ENCODE data around the gene ACAA1.

The ACAA1 gene

DNA sequence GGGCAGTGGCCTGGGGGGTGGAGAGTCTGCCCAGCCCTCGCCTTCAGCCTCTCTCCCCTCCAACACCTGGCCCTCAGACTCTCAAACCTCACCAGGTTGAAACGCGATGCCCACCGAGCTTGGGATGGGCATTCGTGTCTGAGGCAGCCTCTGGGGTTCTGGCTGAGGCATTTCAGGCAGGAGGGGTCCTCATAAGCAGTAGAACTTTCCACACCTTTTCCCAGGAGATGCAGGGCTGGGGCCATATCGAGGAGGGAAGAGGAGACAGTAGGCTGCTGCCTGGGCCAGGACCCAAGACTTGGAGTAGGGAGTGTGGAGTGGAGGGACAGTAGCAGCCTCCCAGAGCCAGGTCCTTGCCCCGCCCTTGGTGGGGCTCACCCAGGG is 24.6 kb downstream of the ACAA1 start:
- no peak for TF ChIP-seq ZNF274 (IDR thresholded peaks at IDR 0.05; ENCODE audit: low read depth, low read length)
- H3K4me3 ChIP-seq (ENCODE audit: low read length) = no peak overlapping the region

DNA sequence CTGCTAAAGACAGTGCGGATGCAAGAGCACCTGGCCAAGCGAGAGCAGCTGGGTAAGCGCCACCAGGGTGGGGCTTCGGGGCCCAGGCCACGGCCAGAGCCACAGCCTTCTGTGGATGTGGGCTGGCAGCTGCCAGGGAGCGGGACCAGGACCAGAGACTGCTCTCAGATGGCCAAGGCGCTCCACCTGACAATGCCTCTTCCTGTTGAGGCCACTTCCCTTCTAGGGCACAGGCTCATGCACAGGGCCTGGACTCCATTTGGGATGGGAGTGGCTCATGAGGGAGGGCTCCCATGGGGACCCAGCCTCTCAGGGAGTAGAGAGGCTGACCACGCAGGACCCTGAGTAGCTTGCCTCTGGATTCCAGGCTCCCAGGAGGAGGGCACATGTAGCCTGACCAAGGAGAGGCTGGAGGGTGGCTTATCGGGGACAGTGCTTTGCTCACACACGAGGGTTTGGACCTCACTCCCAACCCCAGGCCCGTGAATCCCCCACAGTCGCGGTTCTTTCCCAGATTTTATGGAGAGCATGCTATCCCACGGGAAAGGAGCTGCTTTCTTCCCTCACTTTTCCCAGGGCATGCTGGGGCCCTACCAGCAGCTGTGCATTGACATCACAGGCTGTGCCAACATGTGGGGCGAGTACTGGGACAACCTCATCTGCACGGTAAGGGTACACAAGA is 25.1 kb downstream of the ACAA1 start:
- no peak overlapping the region for H3K4me3 ChIP-seq (ENCODE audit: low read length)
- TF ChIP-seq ZNF274 (IDR thresholded peaks at IDR 0.05; ENCODE audit: low read depth, low read length) = no peak

DNA sequence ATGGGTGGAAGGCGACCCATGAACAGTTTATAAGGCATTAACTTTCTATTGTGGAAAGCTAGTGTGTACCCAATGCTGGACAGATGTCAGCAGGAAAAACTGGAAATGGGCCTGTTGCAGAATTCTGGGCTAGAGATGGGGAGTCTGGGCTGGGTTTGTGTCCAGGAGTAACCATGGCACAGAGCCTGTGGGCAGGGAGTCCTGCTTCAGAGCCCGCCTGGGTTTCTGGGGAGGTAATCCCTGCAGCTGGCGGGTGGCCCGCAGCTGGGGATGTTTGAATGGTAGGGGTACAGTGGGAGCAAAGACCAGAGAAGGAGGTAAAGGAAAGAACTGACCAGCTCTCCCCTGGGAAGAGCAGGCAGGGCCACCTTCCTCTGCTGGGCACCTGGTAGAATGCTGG is 25.7 kb downstream of the ACAA1 start:
- TF ChIP-seq ZNF274 (IDR thresholded peaks at IDR 0.05; ENCODE audit: low read depth, low read length) = no peak
- H3K4me3 ChIP-seq (ENCODE audit: low read length) = no peak overlapping the region

DNA sequence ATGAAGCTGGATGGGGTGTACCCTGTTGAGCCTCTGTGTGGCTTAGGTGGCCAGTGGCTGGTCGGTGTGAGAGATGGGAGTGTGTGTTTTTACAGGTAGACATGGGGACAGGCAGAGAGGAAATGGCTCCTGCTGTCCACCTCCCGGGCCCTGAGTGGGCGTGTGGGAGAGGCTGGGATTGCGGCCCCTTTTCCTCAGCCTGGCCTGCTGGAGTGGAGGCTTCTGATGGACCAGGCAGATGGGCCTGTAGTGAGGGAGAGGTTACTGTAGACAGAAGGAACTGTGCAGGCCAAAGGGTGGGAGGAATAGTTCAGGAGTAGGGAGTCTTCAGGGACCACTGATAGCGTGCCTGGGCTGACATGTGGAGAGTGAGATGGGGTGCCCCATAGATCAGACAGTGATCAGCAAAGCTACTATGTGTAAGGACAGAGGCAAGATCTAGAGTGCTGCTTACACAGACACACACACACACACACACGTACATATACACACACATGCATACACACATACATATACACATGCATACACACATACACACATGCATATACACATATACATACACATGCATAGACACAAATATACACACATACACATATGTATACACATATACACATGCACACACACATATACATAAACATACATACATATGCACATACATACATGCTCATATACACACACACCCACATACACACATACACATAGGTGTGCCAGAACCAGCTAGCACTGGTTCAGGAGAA is 26.4 kb downstream of the ACAA1 start:
- no peak overlapping the region for H3K4me3 ChIP-seq (ENCODE audit: low read length)
- no peak for TF ChIP-seq ZNF274 (IDR thresholded peaks at IDR 0.05; ENCODE audit: low read depth, low read length)

DNA sequence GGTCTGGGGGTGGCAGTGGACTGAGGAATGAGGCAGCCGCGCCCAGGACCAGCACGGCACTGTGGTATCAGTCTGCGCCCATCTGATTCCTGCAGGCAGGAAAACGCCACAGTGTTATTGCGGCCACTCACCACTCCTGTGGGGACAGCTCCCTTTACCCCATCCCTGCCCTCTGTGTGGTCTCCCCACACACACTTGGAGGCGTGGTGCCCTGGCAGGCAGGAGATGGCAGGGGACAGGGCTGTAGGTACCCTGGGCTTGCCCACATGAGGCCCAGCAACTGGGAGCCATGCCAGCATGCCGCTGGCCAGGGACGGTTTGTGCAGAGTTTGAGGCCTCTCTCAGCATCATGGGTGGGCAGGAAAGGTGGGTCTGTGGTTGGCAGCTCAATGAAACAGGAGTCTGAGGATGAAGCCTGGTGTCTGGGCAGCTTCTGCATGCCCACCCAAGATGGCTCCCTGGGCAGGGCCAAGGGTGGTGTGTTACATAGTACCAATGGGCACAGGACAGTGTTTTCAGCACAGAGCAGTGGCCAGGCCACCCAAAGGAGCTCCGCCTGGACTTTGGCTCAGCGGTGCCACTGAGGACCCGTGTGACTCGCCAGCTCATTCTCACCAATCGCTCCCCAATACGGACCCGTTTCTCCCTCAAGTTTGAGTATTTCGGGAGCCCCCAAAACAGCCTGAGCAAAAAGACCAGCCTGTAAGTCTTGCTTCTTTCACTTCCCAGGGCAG is 27.2 kb downstream of the ACAA1 start:
- H3K4me3 ChIP-seq (ENCODE audit: low read length) = no peak overlapping the region
- no peak for TF ChIP-seq ZNF274 (IDR thresholded peaks at IDR 0.05; ENCODE audit: low read depth, low read length)

DNA sequence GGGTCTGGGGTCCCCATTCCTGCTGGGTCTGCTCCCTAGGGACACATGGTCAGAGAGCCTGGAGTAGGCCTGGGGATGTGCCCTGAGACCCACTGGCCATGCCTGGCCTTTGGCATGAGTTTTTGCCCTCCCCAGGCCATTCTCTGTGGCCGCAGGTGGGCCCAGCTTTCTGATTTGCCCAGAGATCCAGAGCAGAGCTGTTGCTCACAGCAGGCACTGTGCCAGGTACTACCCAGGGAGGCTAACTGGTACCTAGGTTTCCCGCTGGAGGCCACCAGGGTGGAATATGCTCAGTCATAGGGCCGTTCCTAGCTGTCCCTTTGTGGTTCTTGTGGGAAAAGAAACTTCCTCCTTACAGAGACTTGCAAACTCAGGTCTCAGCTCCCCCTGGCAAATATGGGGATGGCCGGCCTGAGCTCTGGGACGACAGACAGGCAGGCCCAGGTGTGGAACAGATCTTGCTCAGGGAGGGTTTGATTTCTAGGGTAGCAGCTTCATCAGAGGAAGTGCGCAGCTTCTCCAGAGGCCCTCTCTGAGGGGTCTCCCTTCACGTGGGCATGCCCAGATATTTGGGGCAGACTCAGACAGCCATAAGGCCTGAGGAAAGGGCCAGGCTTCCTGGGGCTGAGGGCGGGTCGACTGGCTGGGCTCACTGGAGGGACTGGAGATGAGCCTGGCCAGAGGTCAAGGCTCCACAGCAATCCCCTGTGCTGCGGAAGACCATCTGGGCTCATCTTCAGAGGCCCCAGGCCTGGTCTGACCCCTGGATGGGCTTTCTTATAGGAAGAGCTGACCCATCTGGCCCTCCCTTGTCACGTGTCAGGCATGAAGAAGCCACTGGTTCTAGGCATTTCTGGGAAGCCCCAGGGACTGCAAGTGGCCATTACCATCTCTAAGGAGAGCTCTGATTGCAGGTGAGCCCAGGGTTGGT is 28.0 kb downstream of the ACAA1 start:
- H3K4me3 ChIP-seq (ENCODE audit: low read length) = no peak overlapping the region
- TF ChIP-seq ZNF274 (IDR thresholded peaks at IDR 0.05; ENCODE audit: low read depth, low read length) = no peak

DNA sequence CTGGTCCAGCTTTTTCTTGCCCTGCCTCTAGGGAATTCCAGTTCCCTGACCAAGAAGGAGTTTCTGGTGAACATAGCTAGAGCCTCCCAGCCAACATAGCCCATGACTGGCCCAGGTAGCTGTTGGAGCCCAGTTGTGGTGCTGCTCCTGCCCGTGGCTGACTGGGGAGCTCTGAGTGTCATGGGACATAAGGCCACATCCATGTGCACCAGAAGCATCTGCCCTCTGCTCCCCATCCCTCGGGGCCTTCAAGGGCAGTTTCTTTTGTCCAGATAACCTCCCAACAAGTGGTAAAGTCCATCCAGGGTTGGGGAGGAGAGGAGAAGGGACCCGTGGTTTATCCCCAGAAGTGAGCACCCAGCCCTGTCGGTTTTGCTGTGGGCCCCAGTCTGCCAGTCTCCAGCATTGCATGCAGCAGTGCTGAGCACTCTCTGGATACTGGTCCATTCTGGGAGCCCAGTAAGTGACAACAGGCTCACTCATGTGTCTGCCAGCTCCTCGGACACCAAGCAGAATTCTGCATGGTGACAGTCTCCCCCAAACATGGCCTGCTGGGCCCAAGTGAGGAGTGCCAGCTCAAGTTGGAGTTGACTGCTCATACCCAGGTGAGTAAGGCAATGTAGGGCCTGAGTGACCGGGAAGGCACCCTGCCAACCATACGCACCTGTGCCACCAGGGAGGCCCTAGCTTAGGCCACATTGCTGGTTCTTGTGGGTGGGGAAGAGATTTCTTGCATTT is 28.8 kb downstream of the ACAA1 start:
- no peak overlapping the region for H3K4me3 ChIP-seq (ENCODE audit: low read length)
- no peak for TF ChIP-seq ZNF274 (IDR thresholded peaks at IDR 0.05; ENCODE audit: low read depth, low read length)

DNA sequence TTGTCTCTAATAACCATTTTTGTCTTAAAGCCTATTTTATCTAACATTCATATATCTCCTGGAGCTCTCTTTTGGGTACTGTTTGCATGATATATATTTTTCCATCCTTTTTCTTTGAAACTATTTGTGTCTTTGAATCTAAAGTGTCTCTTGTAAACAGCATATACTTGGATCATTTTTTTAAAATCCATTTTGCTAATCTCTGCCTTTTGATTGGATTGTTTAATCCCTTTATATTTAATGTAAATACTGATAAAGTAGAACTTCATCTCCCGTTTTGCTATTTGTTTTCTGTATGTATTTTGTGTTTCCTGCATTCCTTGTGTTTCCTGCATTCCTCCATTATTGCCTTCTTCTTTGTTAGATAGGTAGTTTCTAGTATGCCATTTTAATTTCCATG is 31.4 kb downstream of the ACAA1 start:
- no peak overlapping the region for H3K4me3 ChIP-seq (ENCODE audit: low read length)
- no peak for TF ChIP-seq ZNF274 (IDR thresholded peaks at IDR 0.05; ENCODE audit: low read depth, low read length)

DNA sequence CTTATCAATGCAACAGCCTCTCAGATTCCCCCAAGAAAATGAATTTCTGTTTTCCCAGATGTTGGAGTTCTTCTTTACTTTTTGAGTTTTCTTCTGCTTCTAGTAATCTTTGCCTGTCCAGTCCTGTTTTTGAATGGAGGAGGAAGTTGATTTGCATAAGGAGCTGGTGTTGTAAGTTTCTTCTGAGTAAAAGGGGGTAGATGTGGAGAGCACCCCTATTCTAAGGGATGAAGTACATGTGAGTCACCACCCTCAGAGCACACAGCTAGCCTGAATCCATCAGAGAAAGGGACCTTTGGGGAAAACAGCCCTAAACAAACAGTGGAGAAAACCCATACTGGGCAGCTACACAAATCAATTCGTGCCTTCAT is 34.5 kb downstream of the ACAA1 start:
- H3K4me3 ChIP-seq (ENCODE audit: low read length) = no peak overlapping the region
- no peak for TF ChIP-seq ZNF274 (IDR thresholded peaks at IDR 0.05; ENCODE audit: low read depth, low read length)

DNA sequence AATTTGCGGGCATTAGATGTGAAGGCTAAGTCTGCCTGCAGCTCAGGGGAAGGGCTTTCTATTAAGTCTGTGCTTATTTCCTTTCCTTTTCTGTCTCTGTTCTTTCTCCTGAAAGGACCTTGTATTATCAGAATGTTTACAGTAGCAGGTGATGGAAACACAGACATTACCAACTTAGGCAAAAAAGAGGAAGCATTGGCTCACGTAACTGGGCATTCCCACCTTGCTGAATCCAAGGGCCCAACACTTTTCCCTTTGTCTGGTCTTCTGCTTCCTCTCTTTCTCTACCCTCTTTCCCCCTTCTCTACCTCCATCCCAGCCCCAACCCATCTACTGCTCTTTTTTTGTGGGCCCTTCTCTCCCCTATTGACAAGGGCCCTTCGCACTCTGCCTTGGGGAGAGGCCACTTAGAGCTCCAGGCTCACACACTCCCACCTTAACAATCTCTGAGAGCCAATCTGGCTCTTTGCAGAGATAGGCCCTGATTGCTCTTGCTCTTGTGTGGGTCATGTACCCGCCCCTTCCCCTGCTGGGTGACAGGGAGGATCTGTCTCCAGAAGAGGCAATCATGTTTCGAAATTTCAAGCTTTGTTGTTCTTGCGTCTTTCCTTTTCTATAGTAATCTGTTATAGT is 35.0 kb downstream of the ACAA1 start:
- no peak overlapping the region for H3K4me3 ChIP-seq (ENCODE audit: low read length)
- no peak for TF ChIP-seq ZNF274 (IDR thresholded peaks at IDR 0.05; ENCODE audit: low read depth, low read length)

DNA sequence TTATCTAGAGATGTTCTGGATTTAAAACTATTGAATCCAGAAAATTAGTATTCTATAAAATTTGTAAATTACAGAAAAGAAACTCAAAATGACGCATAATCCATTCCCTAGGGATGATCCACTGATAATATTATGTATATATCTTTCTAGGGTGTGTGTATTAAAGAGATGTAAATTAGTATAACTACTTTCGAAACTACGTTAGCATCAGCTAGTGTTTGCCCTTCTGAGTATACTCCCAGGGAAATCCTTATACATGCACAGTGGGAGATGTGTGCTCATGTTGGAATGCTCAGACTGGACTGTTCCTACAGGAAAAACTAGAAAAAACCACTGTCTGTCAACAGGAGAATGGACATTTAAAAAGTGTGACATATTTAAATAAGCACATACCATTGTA is 36.4 kb downstream of the ACAA1 start:
- no peak for TF ChIP-seq ZNF274 (IDR thresholded peaks at IDR 0.05; ENCODE audit: low read depth, low read length)
- no peak overlapping the region for H3K4me3 ChIP-seq (ENCODE audit: low read length)

DNA sequence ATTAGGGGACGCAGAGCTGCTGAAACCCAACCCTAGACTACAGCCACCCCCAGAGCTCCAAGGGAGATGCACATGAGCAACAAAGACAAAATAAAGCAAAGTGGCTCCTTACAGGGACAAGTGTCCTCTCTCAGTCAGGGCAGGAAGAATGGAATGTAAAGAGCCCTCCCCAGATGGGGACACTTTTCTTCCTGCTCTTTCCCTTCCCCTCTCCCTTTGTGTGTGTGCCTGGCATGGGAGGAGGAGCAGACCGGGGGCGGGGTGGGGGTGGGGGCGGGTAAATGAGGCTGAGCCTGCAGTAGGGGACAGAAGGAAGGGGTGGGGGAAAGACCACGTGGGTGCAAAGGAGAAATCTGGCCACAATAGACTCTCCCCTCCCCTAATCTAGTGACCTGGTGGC is 37.4 kb downstream of the ACAA1 start:
- no peak overlapping the region for H3K4me3 ChIP-seq (ENCODE audit: low read length)
- TF ChIP-seq ZNF274 (IDR thresholded peaks at IDR 0.05; ENCODE audit: low read depth, low read length) = no peak

DNA sequence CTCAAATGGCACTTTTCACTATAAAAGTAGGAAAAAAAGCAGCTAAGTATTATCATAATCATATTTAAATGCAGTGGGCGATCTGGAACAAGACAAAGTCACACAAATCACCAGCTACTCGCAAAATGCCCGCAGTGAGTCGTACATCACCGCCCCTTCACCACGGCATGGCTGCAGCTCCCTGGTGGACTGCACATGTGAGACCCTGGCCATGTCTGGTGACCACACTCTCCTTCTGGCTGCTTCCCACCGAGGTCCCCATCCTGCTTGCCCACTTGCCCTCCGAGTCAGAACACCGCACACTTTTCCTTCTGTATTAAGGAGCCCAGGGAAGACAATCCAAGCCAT is 38.6 kb downstream of the ACAA1 start:
- no peak for TF ChIP-seq ZNF274 (IDR thresholded peaks at IDR 0.05; ENCODE audit: low read depth, low read length)
- H3K4me3 ChIP-seq (ENCODE audit: low read length) = no peak overlapping the region
